Cardiac muscle cell (in vitro differentiated cells and primary cell): ENCODE measurements around the gene PTPRK. TPM values are rescaled to one million over a fixed set of nuclear protein-coding genes. Genes with fewer than 3 reads are reported as not detected.

Experiments
- DNase-seq, 2 donors: peaks; one replicate each; pipeline versions ENCODE4 v3.0.0 to v3.0.0-alpha.2; 2010 to 2017; ENCODE audit warnings: low read depth in 1 of 2, low spot score in 1 of 2
- H3K27ac ChIP-seq: fragments of 200-600 bp; sonication (generic); 2 replicates; pipeline ENCODE4 v1.5.1; 2016
- H3K27me3 ChIP-seq: fragments of 200-600 bp; sonication (generic); 2 replicates; pipeline ENCODE4 v1.6.0; 2016; ENCODE audit warnings: control low read depth
- H3K36me3 ChIP-seq: fragments of 200-600 bp; sonication (generic); 2 replicates; pipeline ENCODE4 v1.5.1; 2016; ENCODE audit warnings: control low read depth
- H3K4me1 ChIP-seq: fragments of 200-600 bp; sonication (generic); 2 replicates; pipeline ENCODE4 v1.8.1; 2017; ENCODE audit warnings: low read depth, mild to moderate bottlenecking, mixed run types
- H3K4me3 ChIP-seq: fragments of 200-600 bp; sonication (generic); 2 replicates; pipeline ENCODE4 v1.5.1; 2016; ENCODE audit warnings: mild to moderate bottlenecking
- H3K9me3 ChIP-seq: fragments of 200-600 bp; sonication (generic); 2 replicates; pipeline ENCODE4 v1.5.1; 2017; ENCODE audit warnings: low read depth, mild to moderate bottlenecking, control low read depth
- polyA plus RNA-seq: library from polyadenylated mRNA; unstranded; fragments of >200 nt; fragmentation: Nextera tagmentation; extraction: Ambion mirVana; gene quantifications from 2 replicates; pipeline ENCODE4 v1.2.1, GENCODE V29; 2016
- total RNA-seq: library from RNA; depleted of rRNA; stranded (reverse); fragments of >200 nt; gene quantifications from 2 replicates; pipeline ENCODE4 v1.2.3, GENCODE V29; 2016
- TF ChIP-seq, protein P1 (sequence below): IDR thresholded peaks from 2 replicates; pipeline ENCODE4 v1.5.1; 2012; ENCODE audit warnings: low read depth, mild to moderate bottlenecking, low read length

Gene PTPRK
- total and polyA plus RNA-seq, 2 experiments from 2014 or later = 48.3 to 73.1 TPM

DNA sequence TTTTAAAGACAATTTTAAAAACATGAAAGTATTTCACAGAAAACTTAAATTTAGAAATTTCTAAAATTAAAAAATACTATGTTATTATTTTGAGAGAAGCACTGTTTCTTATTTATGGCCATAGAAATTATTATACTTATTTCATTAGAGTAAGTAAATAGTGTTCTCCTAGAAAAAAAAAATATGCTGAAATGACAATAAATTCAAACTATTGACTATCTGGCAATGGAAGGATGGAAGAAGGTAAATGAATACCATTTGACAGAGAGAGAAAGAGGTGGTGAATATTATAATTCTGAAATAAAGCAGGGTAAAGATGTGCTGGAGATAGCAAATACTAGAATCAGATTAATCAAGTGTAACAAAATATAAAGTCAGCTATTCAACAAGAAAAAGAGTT lies 294.8 kb downstream of the PTPRK start:
- Histone ChIP-seq H3K4me3 (no peak overlapping the region), H3K9me3 (no peaks in the 10 kb centered on the region)
- TF ChIP-seq, protein P1, sequence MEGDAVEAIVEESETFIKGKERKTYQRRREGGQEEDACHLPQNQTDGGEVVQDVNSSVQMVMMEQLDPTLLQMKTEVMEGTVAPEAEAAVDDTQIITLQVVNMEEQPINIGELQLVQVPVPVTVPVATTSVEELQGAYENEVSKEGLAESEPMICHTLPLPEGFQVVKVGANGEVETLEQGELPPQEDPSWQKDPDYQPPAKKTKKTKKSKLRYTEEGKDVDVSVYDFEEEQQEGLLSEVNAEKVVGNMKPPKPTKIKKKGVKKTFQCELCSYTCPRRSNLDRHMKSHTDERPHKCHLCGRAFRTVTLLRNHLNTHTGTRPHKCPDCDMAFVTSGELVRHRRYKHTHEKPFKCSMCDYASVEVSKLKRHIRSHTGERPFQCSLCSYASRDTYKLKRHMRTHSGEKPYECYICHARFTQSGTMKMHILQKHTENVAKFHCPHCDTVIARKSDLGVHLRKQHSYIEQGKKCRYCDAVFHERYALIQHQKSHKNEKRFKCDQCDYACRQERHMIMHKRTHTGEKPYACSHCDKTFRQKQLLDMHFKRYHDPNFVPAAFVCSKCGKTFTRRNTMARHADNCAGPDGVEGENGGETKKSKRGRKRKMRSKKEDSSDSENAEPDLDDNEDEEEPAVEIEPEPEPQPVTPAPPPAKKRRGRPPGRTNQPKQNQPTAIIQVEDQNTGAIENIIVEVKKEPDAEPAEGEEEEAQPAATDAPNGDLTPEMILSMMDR = no peak

DNA sequence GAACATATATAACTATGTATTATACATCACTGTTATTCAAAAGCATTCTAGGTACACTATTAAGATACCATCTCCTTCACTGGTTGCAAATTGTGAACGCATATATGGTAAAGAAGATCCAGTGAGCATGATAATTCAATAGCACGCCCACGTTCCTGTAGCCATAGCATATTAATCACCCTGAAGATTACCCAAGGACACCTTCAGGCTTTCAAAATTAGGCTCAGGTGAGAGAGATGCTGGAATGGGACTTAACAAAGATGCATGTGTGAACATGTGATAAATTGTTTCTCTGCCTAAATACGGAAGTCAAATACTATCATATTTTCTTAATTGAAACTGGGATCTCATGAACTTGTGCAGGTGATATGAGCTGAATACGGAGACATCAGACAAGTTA lies 303.5 kb downstream of the PTPRK start:
- H3K36me3 ChIP-seq = peaks cover 5% of the 10 kb centered on the region
- no peak for DNase-seq
- H3K27ac ChIP-seq = no peak overlapping the region
- TF ChIP-seq, protein P1 = no peak
- no peaks in the 10 kb centered on the region for H3K9me3 ChIP-seq
- H3K27me3 ChIP-seq = no peaks in the 10 kb centered on the region
- no peak overlapping the region for H3K4me3 ChIP-seq
- no peaks in the 10 kb centered on the region for H3K4me1 ChIP-seq

More for the DNA sequence above, 294.8 kb downstream of the PTPRK start:
- Histone ChIP-seq H3K4me1 (no peaks in the 10 kb centered on the region), H3K36me3 (no peaks in the 10 kb centered on the region), H3K27ac (no peak overlapping the region), H3K27me3 (no peaks in the 10 kb centered on the region)
- DNase-seq = no peak

DNA sequence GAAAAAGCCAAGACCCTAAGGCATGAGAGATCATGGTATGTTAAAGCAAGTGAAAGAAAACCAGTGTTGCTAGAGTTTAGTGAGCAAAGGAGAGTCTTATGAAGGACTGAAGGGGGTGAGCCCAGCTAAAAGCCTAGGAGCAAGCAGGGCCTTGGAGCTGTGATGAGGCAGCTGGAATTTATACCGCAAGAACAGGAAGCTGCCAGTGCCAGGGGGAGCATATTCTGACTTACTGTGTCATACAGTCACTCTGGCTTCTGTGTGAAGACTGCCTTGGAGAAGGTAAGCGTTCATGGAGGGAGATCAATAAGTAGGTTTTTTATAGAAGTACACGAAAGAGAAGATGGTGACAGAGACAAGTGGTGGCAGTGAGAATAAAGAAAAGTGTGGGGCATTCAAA lies 310.6 kb downstream of the PTPRK start:
- H3K4me3 ChIP-seq = no peak overlapping the region
- peak; percentile 7 to 82 for DNase-seq
- H3K36me3 ChIP-seq = no peaks in the 10 kb centered on the region
- TF ChIP-seq, protein P1 = no peak
- no peak overlapping the region for H3K27ac ChIP-seq
- H3K27me3 ChIP-seq = no peaks in the 10 kb centered on the region
- peaks cover 20% of the 10 kb centered on the region for H3K4me1 ChIP-seq
- no peaks in the 10 kb centered on the region for H3K9me3 ChIP-seq

DNA sequence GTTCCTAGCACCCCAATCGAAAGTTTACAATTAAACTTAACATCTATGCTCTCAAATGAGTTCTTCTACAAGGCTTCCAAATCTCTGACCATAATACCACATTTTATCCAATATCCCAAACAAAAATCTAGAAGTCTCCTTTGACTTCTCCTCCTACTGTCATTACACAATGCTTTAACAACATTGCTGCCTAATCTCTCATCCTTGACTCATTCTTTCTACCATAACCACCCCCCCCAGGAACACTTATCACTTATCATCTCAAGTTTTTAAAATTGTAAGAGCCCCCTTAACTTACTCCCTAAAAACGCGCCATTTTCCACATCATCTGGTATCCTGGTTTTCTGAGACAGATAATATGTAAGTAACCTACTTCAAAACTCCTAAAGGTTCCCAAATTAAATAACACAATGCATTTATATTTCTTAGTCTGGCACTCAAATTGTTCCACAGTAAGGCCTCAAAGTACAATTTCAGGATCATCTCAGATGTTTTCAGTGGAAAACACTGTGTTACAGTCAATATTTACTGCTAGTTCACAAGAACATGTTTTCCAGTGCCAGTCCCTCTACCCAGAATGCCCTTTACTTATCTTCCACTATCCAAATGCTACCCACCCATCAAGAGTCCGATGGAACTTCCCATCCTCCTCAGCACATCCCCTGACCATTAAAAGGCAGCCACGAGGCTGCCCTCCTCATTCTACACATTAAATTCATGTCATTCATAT lies 311.4 kb downstream of the PTPRK start:
- Histone ChIP-seq H3K27ac (no peak overlapping the region), H3K27me3 (no peaks in the 10 kb centered on the region), H3K4me1 (peaks cover 20% of the 10 kb centered on the region), H3K9me3 (no peaks in the 10 kb centered on the region), H3K36me3 (no peaks in the 10 kb centered on the region), H3K4me3 (no peak overlapping the region)
- peak in 1 of 2 donors; percentile 53 for DNase-seq
- TF ChIP-seq, protein P1 = no peak

DNA sequence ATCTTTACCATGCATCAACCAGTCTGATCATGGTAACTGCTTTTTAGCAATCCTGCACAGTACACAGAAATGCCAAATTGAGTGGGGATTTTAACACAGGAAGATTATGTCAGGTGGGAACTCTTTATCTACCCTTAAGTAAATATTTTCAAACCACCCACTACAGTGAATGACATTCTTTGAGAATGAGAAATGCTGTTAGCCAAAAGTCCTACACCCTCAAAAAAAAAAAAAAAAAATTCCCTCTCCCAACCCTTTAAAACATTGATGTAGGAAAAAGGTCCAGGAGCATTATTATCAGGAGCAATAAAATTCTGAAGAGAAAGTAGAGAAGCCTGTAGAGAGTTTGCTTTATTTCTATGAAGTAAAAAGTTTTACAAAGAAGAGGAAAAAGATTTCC lies 312.3 kb downstream of the PTPRK start:
- Histone ChIP-seq H3K27ac (no peak overlapping the region), H3K4me1 (peaks cover 20% of the 10 kb centered on the region), H3K27me3 (no peaks in the 10 kb centered on the region), H3K36me3 (no peaks in the 10 kb centered on the region), H3K9me3 (no peaks in the 10 kb centered on the region), H3K4me3 (no peak overlapping the region)
- DNase-seq = peak in 1 of 2 donors; percentile 45
- TF ChIP-seq, protein P1 = no peak
